Testis (tissue), 3 donors: ENCODE results near the gene RBM12. TPM values are rescaled to one million over a fixed set of nuclear protein-coding genes. Genes with fewer than 3 reads are reported as not detected.

ENCODE experiments used
- DNase-seq: peaks from one replicate; pipeline ENCODE4 v3.0.0-alpha.2; 2019
- H3K27ac ChIP-seq, 2 donors: fragments of 200-600 bp; sonication (generic); one replicate each; pipeline ENCODE4 v1.5.1; 2019
- H3K27me3 ChIP-seq: fragments of 200-600 bp; sonication (generic); one replicate; pipeline ENCODE4 v1.5.1; 2019
- H3K36me3 ChIP-seq: fragments of 200-600 bp; sonication (generic); one replicate; pipeline ENCODE4 v1.5.1; 2017; ENCODE audit warnings: low read depth; ENCODE audit errors: missing control alignments
- H3K4me1 ChIP-seq: fragments of 200-600 bp; sonication (generic); one replicate; pipeline ENCODE4 v1.5.1; 2019
- H3K4me3 ChIP-seq, 2 donors: fragments of 200-600 bp; sonication (generic); one replicate each; pipeline ENCODE4 v1.5.1; 2017 to 2019
- H3K9me3 ChIP-seq: fragments of 200-600 bp; sonication (generic); one replicate; pipeline ENCODE4 v1.5.1; 2017
- POLR2A ChIP-seq: fragments of 450-650 bp; IDR thresholded peaks from one replicate; pipeline ENCODE4 v1.6.1; 2017; ENCODE audit warnings: antibody characterized with exemption, mild to moderate bottlenecking, moderate library complexity
- WGBS, 2 donors: methylation state at CpG; one replicate each; pipeline ENCODE4 v1.1.5; 2018; 5-methylcytosine and 5-hydroxymethylcytosine counted together
- intact Hi-C: fragments of 100-400 bp; cut with DNase I; formaldehyde crosslinking; loops from one replicate; pipeline ENCODE4 v1.15.1; 2023; ENCODE audit warnings: low total_unique reads
- polyA plus RNA-seq: library from polyadenylated mRNA; stranded (reverse); fragments of 350-450 nt; fragmentation: Illumina TruSeq; extraction: RNeasy Lipid Tissue Mini Kit (QIAGEN cat#74804); gene quantifications from one replicate; pipeline ENCODE4 v1.2.3, GENCODE V29; 2014; ENCODE audit warnings: low read depth, low replicate concordance; ENCODE audit not compliant: insufficient read depth
- total RNA-seq, 2 donors: library from RNA; depleted of rRNA; stranded (reverse); fragments of >200 nt; gene quantifications; one replicate each; pipeline ENCODE4 v1.2.3, GENCODE V29; 2016
- TF ChIP-seq, protein P1 (sequence below), 3 experiments: fragments of 450-650 bp in 2 of 3; fragments of 200-600 bp in 1 of 3; sonication (generic) in 1 of 3; IDR thresholded peaks; one replicate each; pipeline ENCODE4 v1.5.1; 2016 to 2019; ENCODE audit warnings: antibody characterized with exemption in 3 of 3, mild to moderate bottlenecking in 2 of 3, moderate library complexity in 1 of 3

The RBM12 gene
- total and polyA plus RNA-seq, 3 donors from 2014 or later: 40.8 to 54.9 (median 46.3) TPM

DNA sequence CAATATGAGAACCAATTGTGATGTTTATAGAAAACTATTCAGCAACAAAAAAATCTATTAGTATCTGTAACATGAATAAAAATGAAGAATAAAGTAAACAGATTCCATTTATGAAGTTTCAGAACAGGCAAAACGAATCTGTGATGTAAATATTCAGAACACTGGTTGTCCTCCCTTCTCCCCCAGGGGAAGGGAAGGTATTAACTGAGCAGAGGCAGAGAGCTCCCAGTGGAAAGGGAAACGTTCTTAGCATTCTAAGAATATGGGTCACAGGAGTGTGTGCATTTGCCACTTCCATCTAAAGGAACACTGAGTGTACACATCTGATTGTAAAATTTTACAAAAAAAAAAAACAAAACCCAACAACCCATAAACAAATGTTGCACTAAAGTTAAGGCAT is 25.9 kb downstream of the RBM12 start:
- no peak for DNase-seq
- Histone ChIP-seq H3K4me3 (no peak overlapping the region), H3K36me3 (no peaks in the 10 kb centered on the region), H3K27me3 (no peaks in the 10 kb centered on the region), H3K9me3 (no peaks in the 10 kb centered on the region), H3K27ac (no peak overlapping the region), H3K4me1 (peaks cover 11% of the 10 kb centered on the region)
- 20 to 35% methylated on average over 2 of the region's 2 CpGs for WGBS, 2 donors
- intact Hi-C loops: no loop called here
- TF ChIP-seq, protein P1, sequence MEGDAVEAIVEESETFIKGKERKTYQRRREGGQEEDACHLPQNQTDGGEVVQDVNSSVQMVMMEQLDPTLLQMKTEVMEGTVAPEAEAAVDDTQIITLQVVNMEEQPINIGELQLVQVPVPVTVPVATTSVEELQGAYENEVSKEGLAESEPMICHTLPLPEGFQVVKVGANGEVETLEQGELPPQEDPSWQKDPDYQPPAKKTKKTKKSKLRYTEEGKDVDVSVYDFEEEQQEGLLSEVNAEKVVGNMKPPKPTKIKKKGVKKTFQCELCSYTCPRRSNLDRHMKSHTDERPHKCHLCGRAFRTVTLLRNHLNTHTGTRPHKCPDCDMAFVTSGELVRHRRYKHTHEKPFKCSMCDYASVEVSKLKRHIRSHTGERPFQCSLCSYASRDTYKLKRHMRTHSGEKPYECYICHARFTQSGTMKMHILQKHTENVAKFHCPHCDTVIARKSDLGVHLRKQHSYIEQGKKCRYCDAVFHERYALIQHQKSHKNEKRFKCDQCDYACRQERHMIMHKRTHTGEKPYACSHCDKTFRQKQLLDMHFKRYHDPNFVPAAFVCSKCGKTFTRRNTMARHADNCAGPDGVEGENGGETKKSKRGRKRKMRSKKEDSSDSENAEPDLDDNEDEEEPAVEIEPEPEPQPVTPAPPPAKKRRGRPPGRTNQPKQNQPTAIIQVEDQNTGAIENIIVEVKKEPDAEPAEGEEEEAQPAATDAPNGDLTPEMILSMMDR (IDR thresholded peaks at IDR 0.05): no peak
- TF ChIP-seq POLR2A: no peak

DNA sequence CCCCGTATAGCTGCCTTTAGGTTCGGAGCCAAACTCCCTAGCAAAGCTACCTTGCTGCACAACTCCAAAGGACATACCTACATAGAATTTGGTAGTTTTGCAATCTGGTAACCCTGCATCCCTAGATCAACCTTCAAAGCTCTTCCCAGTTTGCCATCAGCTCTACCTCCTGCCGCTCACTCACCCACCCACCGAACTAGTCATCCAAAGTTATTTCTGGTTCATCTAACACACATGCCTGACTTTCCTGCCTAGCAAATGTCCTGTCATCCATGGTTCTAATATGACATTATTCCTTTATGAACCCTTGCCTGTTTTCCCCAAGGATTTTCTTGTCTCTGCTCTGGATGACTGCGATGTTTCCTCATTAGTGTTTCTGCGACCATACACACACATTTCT is 27.4 kb downstream of the RBM12 start:
- no peak overlapping the region for H3K27ac ChIP-seq
- intact Hi-C loops: no loop called here
- WGBS, 2 donors: 88 to 97% methylated on average over 6 of the region's 6 CpGs
- H3K4me1 ChIP-seq: peaks cover 11% of the 10 kb centered on the region
- TF ChIP-seq, protein P1 (IDR thresholded peaks at IDR 0.05): no peak
- no peak for TF ChIP-seq POLR2A
- no peaks in the 10 kb centered on the region for H3K9me3 ChIP-seq
- no peaks in the 10 kb centered on the region for H3K36me3 ChIP-seq
- no peak overlapping the region for H3K4me3 ChIP-seq
- no peaks in the 10 kb centered on the region for H3K27me3 ChIP-seq
- DNase-seq: no peak

DNA sequence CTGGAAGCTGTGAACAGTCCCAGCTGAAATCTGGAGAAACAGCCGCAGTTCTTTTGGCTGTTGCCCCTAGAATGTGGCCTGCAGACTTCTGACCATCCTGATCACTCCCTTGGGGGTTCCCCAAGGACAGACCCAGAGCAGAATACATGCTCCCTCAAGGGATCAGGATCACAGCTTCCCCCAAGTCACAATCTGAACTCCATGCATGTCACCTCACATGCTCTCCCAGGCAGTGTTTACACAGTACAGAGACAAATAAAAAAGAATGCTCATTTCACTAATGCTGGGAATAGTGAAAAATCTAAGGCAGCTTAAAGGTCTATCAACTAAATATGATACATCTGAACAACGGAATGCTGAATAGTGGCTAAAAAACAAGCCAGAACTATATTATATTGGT is 28.6 kb downstream of the RBM12 start:
- Histone ChIP-seq H3K4me3 (no peak overlapping the region), H3K9me3 (no peaks in the 10 kb centered on the region), H3K4me1 (peaks cover 11% of the 10 kb centered on the region), H3K27me3 (no peaks in the 10 kb centered on the region), H3K27ac (no peak overlapping the region), H3K36me3 (no peaks in the 10 kb centered on the region)
- whole genome bisulfite sequencing, 2 donors: 41 to 52% methylated on average over 2 of the region's 2 CpGs
- intact Hi-C loops: no loop called here
- DNase-seq: no peak
- TF ChIP-seq, protein P1 (IDR thresholded peaks at IDR 0.05): no peak
- TF ChIP-seq POLR2A: no peak

DNA sequence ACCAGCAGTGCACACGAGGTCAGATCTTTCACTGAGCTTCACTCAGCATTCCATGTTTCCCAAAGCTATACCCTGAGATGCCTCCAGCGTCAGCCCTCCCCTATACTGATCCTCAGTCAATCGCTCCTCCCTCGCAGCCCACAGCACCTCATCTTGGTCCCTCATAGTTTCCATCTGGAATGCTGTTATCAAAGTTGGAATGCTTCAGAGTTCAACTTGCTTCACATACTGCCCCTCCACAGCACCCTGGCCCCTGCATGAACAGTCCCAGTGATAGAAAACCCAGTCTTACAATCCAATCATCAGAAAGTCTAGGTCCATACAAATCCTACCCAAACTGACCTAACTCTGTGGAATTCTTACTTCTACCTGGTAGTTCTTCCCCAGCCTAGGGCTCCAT is 29.0 kb downstream of the RBM12 start:
- intact Hi-C loops: no loop called here
- no peak for DNase-seq
- TF ChIP-seq POLR2A: no peak
- TF ChIP-seq, protein P1 (IDR thresholded peaks at IDR 0.05): no peak

DNA sequence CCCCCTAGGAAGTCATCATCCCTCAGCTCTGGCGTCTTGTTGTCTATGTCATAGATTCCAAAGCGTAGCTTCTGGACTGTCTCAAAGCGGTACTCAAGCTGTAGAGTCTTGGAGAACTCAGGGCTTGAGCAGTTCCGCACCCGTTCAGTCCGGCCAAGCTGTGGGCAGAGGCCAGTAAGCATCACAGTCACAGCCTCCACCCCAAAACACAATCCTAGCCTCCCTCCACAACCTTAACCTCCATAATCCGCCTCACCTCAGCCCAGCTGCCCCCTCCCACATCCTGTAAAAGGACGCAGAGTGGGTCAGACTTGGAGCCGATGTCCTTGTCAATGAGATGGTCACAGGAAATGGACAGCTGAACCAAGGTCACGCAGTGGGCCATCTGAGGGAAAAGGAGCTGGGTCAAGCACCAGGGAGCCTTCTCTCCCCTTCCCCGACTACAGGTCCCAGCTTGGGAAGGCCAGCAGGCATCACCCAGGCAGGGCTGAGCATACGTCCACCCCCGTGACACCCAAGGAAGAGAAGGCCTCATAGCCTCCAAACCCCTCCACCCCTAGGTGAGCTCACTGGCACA is 32.1 kb downstream of the RBM12 start:
- Histone ChIP-seq H3K9me3 (no peaks in the 10 kb centered on the region), H3K27me3 (no peaks in the 10 kb centered on the region), H3K27ac (no peak overlapping the region), H3K4me1 (peaks cover 11% of the 10 kb centered on the region), H3K36me3 (no peaks in the 10 kb centered on the region), H3K4me3 (no peak overlapping the region)
- no peak for DNase-seq
- TF ChIP-seq POLR2A: no peak
- TF ChIP-seq, protein P1 (IDR thresholded peaks at IDR 0.05): no peak
- WGBS, 2 donors: 98% methylated on average over 12 to 13 of the region's 13 CpGs
- intact Hi-C loops: no loop called here

More for the DNA sequence above, 29.0 kb downstream of the RBM12 start:
- Histone ChIP-seq H3K36me3 (no peaks in the 10 kb centered on the region), H3K9me3 (no peaks in the 10 kb centered on the region), H3K27ac (no peak overlapping the region), H3K4me1 (peaks cover 11% of the 10 kb centered on the region), H3K4me3 (no peak overlapping the region), H3K27me3 (no peaks in the 10 kb centered on the region)
- 41 to 54% methylated on average over 4 of the region's 4 CpGs for WGBS, 2 donors
